OCI-LY3 (cell line): ENCODE data around the gene SLC35F4.

Source experiments
- EZH2phosphoT487 ChIP-seq: fragments of 200-600 bp; shearing (Covaris generic); IDR thresholded peaks from 2 replicates; pipeline ENCODE4 v1.6.1; 2018; ENCODE audit warnings: antibody characterized with exemption, mixed run types, low read depth
- TF ChIP-seq, protein P1 (sequence below): fragments of 200-600, 300-600 bp; sonication (generic); IDR thresholded peaks from 2 replicates; pipeline ENCODE4 v1.5.1; 2014; ENCODE audit warnings: antibody characterized with exemption, low read length, low read depth

- TF ChIP-seq EZH2phosphoT487, result no peak
- TF ChIP-seq, protein P1, sequence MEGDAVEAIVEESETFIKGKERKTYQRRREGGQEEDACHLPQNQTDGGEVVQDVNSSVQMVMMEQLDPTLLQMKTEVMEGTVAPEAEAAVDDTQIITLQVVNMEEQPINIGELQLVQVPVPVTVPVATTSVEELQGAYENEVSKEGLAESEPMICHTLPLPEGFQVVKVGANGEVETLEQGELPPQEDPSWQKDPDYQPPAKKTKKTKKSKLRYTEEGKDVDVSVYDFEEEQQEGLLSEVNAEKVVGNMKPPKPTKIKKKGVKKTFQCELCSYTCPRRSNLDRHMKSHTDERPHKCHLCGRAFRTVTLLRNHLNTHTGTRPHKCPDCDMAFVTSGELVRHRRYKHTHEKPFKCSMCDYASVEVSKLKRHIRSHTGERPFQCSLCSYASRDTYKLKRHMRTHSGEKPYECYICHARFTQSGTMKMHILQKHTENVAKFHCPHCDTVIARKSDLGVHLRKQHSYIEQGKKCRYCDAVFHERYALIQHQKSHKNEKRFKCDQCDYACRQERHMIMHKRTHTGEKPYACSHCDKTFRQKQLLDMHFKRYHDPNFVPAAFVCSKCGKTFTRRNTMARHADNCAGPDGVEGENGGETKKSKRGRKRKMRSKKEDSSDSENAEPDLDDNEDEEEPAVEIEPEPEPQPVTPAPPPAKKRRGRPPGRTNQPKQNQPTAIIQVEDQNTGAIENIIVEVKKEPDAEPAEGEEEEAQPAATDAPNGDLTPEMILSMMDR, result no peak
These were observed 11.3 kb downstream of the SLC35F4 start for GRCh38 chr14:57854571-57854970.
